HG02852 (cell line): ENCODE results near the gene ASCL1.

Experiments used
- ATAC-seq: cut with Tn5 transposase; IDR thresholded peaks from one replicate; pipeline ENCODE4 v1.9.1; 2021; ENCODE audit warnings: mild to moderate bottlenecking, moderate library complexity; ENCODE audit not compliant: unreplicated experiment

ASCL1 gene

DNA sequence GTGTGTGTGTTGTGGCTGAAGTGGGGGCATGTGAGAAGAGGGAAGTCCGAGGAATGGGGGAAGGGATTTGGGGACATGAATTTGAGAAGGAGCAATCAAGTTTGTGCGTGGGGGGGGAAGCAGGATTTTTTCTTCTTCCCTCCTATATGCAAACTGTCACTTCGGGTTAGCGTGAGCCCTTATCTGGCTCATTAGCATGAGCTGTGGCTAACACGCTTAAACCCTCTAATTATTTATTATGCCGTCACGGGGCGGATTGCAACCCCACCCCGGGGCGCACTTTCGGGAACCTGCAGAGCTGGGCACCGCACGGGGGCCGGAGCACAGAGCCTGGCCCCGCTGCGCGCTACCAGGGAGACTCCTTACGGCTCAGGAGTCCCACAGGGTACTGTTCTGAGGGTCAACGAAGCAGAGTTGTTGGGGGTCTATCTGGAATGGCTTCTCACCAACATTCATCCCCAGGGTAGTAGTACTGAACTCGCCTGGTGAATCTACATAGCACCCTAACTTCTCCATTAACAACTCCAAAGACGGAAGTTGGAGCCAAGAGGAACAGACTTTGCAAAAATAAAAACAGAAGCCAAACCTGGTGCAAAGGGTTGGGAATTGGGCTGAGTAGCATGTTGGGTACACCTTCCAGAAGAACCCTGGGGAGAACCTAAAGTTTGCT lies 6.4 kb upstream of the ASCL1 start:
- no peak for ATAC-seq

- no peak for ATAC-seq
These were observed 5.6 kb upstream of the ASCL1 start for GRCh38 chr12:102951841-102952240.

DNA sequence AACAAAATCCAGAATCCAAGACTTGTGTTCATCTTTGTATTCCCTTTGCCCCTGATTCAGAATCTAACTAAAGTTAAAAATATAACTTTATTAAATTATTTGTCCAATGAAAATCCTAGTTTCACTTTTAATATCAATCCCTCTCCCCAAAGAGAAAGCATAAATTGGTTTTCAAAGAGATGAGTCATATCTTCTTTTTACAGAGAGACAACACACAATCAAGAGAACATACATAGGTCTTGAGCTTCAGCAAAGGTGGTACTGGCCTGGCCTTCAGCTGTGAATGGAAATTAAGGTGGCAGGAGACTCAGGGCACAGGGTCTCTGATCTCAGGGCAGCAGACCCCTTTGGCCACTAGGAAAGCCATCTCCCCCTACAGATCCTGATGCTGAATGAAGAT lies 4.3 kb upstream of the ASCL1 start:
- no peak for ATAC-seq

DNA sequence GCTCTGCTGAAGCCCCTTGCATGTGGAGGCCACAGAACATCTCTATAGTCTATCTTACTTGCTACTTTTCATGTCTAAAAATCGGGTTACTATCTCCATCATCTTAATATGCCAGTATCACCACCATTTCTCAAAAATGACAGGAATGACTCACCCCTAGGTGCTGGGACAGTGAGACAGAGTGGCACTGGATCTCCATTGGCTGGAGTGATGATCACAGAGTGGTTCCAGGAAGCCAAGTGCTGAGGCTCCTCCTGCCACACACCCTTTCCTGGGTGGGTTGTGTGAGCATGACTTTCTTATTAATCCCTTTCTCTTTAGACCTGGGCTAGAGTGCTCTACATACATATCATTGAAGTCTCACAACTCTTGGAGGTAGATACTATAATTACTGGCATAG lies 3.3 kb upstream of the ASCL1 start:
- ATAC-seq: no peak

DNA sequence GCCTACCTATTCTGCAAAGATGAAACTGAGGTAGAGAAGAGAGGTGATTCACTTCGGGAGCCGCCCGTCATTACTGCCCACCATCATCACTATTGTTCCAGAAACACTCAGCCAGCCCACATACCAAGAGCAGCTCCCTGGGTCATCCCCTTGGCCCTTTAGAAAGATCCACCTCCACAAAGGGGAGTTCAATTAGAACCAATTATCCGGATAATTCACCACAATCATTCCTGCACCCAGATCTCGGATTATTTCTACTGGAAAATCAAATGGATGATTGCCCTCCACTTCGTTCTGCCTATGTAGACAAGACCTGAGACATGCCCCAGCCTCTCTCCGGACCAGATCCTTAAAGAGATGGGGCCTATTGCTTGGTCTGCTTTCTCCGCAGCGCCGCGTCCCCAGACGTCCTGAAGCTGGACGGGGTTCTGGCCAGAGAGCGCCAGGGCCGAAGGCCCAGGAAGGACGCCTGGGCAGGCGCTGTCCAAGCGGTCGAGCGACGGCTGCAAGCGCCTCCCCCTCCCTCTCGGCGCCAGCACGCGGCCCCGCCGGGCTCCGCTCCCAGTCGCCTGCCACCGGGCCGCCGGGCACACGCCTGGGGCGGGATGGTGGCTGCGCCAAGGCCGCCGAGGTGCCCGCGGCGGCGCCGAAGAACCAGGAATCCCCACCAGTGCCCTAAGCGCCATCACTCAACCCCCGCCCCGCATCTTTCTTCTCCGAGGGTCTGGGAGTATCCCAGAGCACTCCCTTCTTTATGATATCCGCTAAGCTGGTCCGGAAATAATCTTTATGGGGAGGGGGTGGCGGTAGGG lies 1.3 kb upstream of the ASCL1 start:
- ATAC-seq: no peak

DNA sequence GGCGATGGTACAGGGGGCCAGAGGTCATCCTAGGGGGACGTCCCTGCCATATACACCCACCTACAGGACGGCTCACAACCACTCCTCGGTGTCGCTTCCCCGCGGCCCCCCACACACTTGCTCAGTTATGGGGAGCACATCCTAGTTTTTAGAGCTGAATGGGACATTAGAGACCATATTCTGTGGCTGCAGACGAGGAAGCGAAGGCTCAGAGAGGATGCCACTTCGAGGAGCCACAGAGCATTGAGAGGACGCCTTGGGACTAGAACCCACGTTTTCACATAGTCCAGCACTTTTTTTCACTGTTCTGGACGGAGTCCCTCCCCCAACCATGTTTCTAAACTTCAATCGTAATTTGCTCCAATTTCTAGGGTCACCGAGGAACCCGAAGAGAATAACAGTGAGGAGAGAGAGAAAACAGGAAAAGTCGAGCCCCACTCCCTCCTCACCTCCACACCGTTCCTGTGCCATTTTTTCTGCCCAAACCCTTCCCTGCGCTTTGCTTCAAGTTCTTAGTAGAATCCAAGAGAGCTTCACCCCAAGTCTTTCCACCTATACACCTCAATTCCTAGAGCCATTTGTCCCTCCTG lies 641 bp upstream of the ASCL1 start:
- ATAC-seq: no peak

- ATAC-seq: peak; percentile 64
These were observed 777 bp downstream of the ASCL1 start for GRCh38 chr12:102958073-102958829.

- no peak for ATAC-seq
These were observed 1.3 kb downstream of the ASCL1 start for GRCh38 chr12:102958830-102959176.

- no peak for ATAC-seq
These were observed 1.9 kb downstream of the ASCL1 start for GRCh38 chr12:102959391-102959790.

- ATAC-seq: no peak
These were observed 3.4 kb downstream of the ASCL1 start for GRCh38 chr12:102960766-102961465.

DNA sequence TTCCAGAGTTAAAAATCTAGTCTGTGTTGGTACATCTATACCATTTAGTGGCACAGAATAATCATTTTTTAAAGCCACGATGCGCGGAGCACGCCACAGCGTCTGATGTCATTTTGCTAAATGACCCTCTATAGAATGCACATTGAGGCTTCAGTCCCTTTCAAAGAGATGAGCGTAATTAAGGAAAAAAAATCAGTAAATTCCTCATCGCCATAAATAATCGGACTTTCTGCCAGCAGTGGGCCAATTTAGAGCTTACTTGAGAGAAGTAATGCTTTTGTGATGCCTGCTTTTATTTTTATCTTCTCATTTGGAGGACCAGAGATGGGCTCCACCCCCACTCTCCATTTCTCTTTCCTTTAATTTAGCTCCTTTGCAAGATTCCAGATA lies 4.0 kb downstream of the ASCL1 start:
- no peak for ATAC-seq

DNA sequence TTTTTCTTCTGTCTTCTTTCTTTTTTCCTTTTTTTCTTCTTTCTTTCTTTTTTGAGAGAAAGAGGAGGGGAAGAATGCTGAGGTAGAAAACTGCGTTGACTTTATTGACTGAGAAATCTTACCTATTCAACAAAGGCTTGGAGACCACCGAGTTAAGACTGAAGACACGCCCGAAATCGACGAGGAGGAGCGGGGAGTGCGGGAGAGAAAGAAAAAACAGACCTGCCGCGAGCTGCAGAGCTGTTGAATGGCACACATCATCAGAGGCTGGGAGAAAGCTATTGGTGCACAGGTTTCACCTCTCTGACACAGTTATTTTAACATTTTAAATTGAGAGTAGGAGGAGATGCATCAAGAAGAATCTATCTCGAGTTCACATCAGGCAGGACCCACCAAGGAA lies 5.1 kb downstream of the ASCL1 start:
- no peak for ATAC-seq

GRCh38 chr12:102962986-102963385 lies 5.5 kb downstream of the ASCL1 start:
- ATAC-seq: no peak

- no peak for ATAC-seq
These were observed 6.3 kb downstream of the ASCL1 start for GRCh38 chr12:102963796-102964195.

- ATAC-seq: no peak
These were observed 7.4 kb downstream of the ASCL1 start for GRCh38 chr12:102964872-102965271.

DNA sequence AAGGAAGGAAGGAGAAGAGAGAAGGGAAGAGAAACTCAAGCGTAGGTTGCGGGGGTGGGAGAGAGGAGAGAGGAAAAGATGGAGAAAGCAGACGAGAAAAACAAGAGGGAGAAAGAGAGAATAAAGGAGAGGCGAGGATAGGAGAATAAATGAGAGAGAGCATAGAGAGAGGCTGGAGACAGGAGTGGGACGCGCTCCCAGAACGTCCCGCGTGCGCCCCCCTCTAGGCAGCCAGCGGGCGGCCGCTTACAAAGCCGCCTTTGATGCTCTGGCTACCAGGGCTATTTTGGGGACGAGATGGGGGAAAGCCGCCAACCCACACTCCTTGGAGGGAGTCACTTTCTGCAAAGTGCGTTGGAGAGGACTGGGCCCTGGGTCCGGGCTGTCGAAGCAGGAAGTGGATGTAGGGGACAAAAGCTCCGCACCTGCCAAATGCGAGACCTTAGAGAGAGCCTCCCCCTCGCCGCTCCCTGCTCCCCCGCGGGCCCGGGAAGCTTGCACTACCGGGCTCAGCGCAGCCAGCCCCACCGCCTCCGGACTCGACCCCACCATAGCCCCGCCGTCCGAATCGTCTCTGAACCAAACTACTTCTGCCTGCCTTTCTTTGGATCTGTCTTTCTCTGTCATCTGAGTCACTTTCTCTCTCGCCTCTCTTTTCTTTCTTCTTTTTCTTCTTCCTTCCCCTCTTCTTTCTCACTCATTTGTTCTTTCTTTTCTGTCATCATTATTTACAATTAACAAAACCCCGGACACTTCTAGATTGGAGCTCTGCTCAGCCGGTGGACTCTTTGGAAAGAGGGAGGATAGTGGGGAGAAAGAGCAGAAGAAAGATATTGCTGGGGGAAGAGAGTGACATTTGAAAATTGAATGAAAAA lies 8.0 kb downstream of the ASCL1 start:
- no peak for ATAC-seq

GRCh38 chr12:102966200-102966863 lies 8.9 kb downstream of the ASCL1 start:
- ATAC-seq: no peak

DNA sequence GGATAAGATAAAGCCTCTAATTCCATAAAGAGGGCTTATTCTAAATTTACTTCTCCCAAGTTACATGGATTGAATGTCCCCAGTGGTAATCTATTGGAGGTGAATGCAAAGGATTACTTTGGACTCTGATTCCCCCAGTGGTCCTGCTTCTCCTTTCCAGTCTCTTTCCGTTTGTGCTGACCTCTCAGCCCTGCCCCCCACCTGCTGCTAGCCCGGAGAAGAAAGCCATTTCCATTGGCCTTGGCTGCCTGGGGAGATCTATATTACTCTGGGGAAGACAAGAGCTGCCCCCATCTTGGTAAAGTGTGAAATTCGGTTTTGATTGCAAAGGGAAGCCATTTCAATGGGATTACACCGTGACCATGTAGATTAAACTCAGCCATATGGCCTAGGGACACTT lies 13.3 kb downstream of the ASCL1 start:
- no peak for ATAC-seq

DNA sequence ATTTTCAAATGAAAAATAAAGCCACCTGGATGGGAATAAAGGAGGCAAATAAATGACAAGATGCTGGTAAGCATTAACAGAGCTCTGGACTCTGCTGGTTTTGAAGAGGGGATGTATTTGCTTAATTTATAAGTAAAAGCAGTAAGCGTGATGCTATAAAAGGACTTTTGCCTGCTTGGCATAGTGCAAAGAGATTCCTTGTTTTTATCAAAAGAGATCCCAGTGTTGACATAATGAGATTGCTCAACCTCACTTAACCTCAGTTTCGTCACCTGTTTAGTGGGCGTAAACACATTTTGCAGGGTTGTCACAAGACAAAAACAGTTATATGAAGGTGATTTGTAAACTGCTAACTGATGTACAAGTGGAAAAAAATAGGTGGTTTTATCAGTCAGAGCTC lies 13.8 kb downstream of the ASCL1 start:
- ATAC-seq: no peak
